Measurements from ENCODE around the gene TMEM60. TPM values are rescaled to one million over a fixed set of nuclear protein-coding genes. Genes with fewer than 3 reads are reported as not detected.

The TMEM60 gene
- total and polyA plus RNA-seq, 10 donors: 10.1 to 33.1 (median 18.6) TPM

- TF ChIP-seq CTCF (IDR thresholded peaks at IDR 0.05 in 8 of 11, conservative IDR thresholded peaks at IDR 0.05 in 3 of 11) (no peak), POLR2AphosphoS5 (IDR thresholded peaks at IDR 0.05) (no peak), POLR2A (IDR thresholded peaks at IDR 0.05) (no peak)
- DNase-seq: no peak
- no peaks in the 10 kb centered on the region for H3K9me3 ChIP-seq
- intact Hi-C loops (cut with DNase I; ENCODE audit: low total_unique reads): no loop called here
- H3K4me1 ChIP-seq: peaks cover 17 to 60% (median 38%) of the 10 kb centered on the region in 6 donors
- peaks cover 0 to 26% (median 4%) of the 10 kb centered on the region in 6 donors for H3K36me3 ChIP-seq
- no peaks in the 10 kb centered on the region for H3K27me3 ChIP-seq (replicated peaks in 1 of 7)
- no peak overlapping the region for H3K4me3 ChIP-seq
- WGBS, 5 donors: 91 to 97% (median 95%) methylated on average over 4 of the region's 4 CpGs
- H3K27ac ChIP-seq: no peak overlapping the region
Observed at GRCh38 chr7:77794000-77794399, 4.2 kb downstream of the TMEM60 start.

DNA sequence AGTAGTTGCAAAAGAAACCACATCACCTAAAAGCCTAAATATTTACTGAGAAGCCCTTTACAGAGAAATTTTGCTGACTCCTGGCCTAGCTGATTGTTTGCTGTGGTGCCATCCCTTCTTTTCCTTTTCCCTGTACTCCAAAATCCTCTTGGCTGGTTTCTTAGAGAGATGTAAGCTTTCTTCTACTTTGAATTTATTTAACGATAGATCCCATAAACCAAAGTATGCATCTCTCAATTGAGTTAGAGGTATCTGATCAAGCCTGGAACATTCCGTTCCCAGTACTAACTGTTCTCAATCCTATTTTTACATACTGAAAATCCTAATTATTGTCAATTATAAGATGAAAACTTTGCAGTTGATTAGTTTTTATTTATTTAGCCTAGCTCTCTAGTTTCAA, 6.3 kb downstream of the TMEM60 start:
- no peaks in the 10 kb centered on the region for H3K9me3 ChIP-seq
- H3K4me1 ChIP-seq: peaks cover 10 to 50% (median 31%) of the 10 kb centered on the region in 6 donors
- TF ChIP-seq CTCF (IDR thresholded peaks at IDR 0.05 in 8 of 11, conservative IDR thresholded peaks at IDR 0.05 in 3 of 11) (no peak), POLR2AphosphoS5 (IDR thresholded peaks at IDR 0.05) (no peak), POLR2A (IDR thresholded peaks at IDR 0.05) (no peak)
- intact Hi-C loops (cut with DNase I; ENCODE audit: low total_unique reads): no loop called here
- DNase-seq: no peak
- 90 to 97% (median 93%) methylated on average over 2 of the region's 2 CpGs for WGBS, 5 donors
- no peaks in the 10 kb centered on the region for H3K27me3 ChIP-seq (replicated peaks in 1 of 7)
- H3K4me3 ChIP-seq: no peak overlapping the region
- H3K36me3 ChIP-seq: peaks cover 0 to 26% (median 4%) of the 10 kb centered on the region in 6 donors
- H3K27ac ChIP-seq: peak overlapping the region in 4 of 8 donors; percentile 14 to 39 (median 32)

- no peak for DNase-seq
- peaks cover 0 to 27% (median 4%) of the 10 kb centered on the region in 6 donors for H3K36me3 ChIP-seq
- peaks cover 0 to 1% (median 0%) of the 10 kb centered on the region in 8 donors for H3K9me3 ChIP-seq
- TF ChIP-seq CTCF (IDR thresholded peaks at IDR 0.05 in 8 of 11, conservative IDR thresholded peaks at IDR 0.05 in 3 of 11) (no peak), POLR2AphosphoS5 (IDR thresholded peaks at IDR 0.05) (no peak), POLR2A (IDR thresholded peaks at IDR 0.05) (no peak)
- peaks cover 4 to 44% (median 24%) of the 10 kb centered on the region in 6 donors for H3K4me1 ChIP-seq
- WGBS, 5 donors: 45 to 85% (median 75%) methylated on average over 6 of the region's 6 CpGs
- peak overlapping the region in 3 of 8 donors; percentile 9 to 39 (median 37) for H3K27ac ChIP-seq
- H3K27me3 ChIP-seq (replicated peaks in 1 of 7): no peaks in the 10 kb centered on the region
- H3K4me3 ChIP-seq: no peak overlapping the region
- intact Hi-C loops (cut with DNase I; ENCODE audit: low total_unique reads): no loop called here
Observed at GRCh38 chr7:77791336-77791735, 6.9 kb downstream of the TMEM60 start.

DNA sequence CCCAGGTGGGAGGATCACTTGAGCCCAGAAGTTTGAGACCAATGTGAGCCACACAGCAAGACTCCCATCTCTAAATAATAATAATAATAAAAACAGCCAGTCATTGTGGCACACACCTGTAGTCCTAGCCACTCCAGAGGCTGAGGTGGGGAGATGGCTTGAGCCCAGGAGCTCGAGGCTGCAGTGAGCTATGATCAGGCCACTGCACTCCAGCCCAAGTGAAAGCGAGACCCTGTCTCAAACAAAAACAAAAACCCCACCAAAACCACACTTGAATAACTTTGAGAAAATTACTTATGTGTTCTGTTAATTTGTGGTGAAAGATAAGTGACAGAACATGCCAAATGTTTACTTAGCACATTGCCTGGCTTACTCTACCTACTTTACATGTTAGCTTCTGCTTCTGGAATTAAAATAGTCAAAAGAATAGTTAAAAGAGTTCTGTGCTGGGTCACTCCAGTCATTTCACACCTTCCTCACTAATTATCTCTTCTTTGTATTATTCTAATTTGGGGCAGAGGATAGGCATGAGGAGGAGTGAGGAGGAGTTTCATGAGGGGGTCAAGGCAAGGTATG, 9.8 kb downstream of the TMEM60 start:
- WGBS, 5 donors: 84 to 96% (median 93%) methylated on average over 2 of the region's 2 CpGs
- no peak for DNase-seq
- intact Hi-C loops (cut with DNase I; ENCODE audit: low total_unique reads): no loop called here
- Histone ChIP-seq H3K27me3 (replicated peaks in 1 of 7) (no peaks in the 10 kb centered on the region), H3K36me3 (peaks cover 0 to 33% (median 0%) of the 10 kb centered on the region in 6 donors), H3K27ac (no peak overlapping the region), H3K9me3 (peaks cover 0 to 10% (median 0%) of the 10 kb centered on the region in 8 donors), H3K4me3 (no peak overlapping the region), H3K4me1 (peaks cover 0 to 19% (median 0%) of the 10 kb centered on the region in 6 donors)
- TF ChIP-seq CTCF (IDR thresholded peaks at IDR 0.05 in 8 of 11, conservative IDR thresholded peaks at IDR 0.05 in 3 of 11): no peak
- no peak for TF ChIP-seq POLR2A (IDR thresholded peaks at IDR 0.05)
- TF ChIP-seq POLR2AphosphoS5 (IDR thresholded peaks at IDR 0.05): no peak
